DND-41 (cell line): ENCODE measurements around the gene LCN2.

Source experiments
- EZH2 ChIP-seq: IDR thresholded peaks from 3 replicates; pipeline ENCODE4 v1.6.1; 2012; ENCODE audit warnings: borderline replicate concordance, low read depth, mild to moderate bottlenecking, moderate library complexity, low read length, inconsistent platforms; ENCODE audit not compliant: severe bottlenecking
- TF ChIP-seq, protein P1 (sequence below): IDR thresholded peaks from 2 replicates; pipeline ENCODE4 v1.5.1; 2012; ENCODE audit warnings: borderline replicate concordance, low read length, moderate library complexity, mild to moderate bottlenecking; ENCODE audit not compliant: poor library complexity, severe bottlenecking; ENCODE audit errors: extremely low read depth

DNA sequence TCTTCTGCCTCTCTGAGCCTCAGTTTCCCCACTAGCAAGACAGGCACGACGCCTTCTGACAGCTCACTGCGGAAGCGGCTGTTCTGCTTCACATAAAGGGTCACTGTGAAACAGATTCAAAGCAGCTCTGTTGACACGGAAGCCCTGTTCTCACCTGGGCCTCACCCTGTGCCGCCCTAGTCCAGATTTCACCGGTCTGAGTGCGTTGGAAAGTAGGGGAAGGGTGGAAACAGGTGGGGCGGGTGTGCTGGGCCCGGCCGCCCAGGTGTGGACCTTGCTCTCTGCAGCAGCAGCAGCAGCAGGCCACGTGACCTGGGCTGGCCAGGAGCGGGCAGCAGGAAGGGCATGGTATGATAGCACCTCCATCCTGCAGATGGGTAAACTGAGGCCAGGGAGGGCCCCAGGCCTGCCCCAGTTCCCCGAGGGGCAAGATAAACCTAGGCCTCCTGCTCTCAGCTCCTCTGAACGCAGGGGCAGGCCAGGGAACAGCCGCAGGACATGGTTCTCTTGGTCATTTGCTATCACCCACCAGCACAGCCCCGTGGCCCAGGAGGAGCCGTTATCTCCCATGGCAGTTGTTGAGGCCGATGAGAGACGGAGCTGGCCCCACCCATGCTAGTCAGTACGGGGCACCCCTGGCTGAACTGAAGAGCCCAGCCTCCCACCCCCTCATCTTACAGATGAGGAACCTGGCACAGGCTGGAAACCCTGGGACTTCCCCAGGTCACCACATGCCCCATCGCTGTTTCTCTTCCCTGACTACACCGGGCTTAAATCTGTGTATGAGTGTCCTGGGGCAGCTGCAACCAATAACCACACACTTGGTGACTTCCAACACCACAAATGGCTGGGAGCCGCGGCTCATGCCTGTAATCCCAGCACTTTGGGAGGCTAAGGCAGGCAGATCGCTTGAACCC, 33.8 kb upstream of the LCN2 start:
- TF ChIP-seq, protein P1, sequence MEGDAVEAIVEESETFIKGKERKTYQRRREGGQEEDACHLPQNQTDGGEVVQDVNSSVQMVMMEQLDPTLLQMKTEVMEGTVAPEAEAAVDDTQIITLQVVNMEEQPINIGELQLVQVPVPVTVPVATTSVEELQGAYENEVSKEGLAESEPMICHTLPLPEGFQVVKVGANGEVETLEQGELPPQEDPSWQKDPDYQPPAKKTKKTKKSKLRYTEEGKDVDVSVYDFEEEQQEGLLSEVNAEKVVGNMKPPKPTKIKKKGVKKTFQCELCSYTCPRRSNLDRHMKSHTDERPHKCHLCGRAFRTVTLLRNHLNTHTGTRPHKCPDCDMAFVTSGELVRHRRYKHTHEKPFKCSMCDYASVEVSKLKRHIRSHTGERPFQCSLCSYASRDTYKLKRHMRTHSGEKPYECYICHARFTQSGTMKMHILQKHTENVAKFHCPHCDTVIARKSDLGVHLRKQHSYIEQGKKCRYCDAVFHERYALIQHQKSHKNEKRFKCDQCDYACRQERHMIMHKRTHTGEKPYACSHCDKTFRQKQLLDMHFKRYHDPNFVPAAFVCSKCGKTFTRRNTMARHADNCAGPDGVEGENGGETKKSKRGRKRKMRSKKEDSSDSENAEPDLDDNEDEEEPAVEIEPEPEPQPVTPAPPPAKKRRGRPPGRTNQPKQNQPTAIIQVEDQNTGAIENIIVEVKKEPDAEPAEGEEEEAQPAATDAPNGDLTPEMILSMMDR, result no peak
- no peak for TF ChIP-seq EZH2
